Epithelial cell of proximal tubule (primary cell): Measurements from ENCODE around the gene TRABD2B. TPM values are rescaled to one million over a fixed set of nuclear protein-coding genes. Genes with fewer than 3 reads are reported as not detected.

Source experiments
- DNase-seq: peaks from one replicate; pipeline ENCODE4 v3.0.0-alpha.2; 2011; ENCODE audit warnings: low read depth
- H3K4me3 ChIP-seq: 2 replicates; pipeline ENCODE4 v1.5.1; 2011; ENCODE audit warnings: low read depth, mild to moderate bottlenecking, low read length
- total RNA-seq: library from RNA; depleted of rRNA; stranded (reverse); fragments of >200 nt; gene quantifications from 2 replicates; pipeline ENCODE4 v1.2.3, GENCODE V29; 2015
- TF ChIP-seq, protein P1 (sequence below): conservative IDR thresholded peaks from 2 replicates; pipeline ENCODE4 v1.5.1; 2012; ENCODE audit warnings: low read depth, mild to moderate bottlenecking, low read length

TRABD2B gene
- total RNA-seq, 1 donor from 2014 or later: 0.46 TPM

DNA sequence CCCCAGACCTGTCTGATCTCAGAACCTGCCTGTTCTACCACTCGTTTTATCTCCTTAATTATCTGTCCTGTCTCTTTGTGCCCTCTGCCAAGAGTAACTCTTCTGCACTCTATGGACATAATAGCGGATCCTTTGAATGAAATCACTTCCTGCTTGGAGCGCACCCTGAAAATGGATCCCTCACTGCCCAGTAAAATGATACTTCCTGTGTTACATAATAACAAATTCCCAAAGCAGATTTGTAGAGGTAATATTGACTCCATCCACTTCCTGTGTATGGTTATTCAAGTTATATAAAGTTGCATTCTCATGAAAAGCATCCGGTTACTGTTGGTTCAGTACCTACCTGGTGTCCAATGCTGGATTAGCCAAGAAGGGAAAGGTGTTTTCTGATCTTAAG lies 246.0 kb downstream of the TRABD2B start:
- no peak for DNase-seq
- TF ChIP-seq, protein P1, sequence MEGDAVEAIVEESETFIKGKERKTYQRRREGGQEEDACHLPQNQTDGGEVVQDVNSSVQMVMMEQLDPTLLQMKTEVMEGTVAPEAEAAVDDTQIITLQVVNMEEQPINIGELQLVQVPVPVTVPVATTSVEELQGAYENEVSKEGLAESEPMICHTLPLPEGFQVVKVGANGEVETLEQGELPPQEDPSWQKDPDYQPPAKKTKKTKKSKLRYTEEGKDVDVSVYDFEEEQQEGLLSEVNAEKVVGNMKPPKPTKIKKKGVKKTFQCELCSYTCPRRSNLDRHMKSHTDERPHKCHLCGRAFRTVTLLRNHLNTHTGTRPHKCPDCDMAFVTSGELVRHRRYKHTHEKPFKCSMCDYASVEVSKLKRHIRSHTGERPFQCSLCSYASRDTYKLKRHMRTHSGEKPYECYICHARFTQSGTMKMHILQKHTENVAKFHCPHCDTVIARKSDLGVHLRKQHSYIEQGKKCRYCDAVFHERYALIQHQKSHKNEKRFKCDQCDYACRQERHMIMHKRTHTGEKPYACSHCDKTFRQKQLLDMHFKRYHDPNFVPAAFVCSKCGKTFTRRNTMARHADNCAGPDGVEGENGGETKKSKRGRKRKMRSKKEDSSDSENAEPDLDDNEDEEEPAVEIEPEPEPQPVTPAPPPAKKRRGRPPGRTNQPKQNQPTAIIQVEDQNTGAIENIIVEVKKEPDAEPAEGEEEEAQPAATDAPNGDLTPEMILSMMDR: no peak
- H3K4me3 ChIP-seq: no peak overlapping the region

DNA sequence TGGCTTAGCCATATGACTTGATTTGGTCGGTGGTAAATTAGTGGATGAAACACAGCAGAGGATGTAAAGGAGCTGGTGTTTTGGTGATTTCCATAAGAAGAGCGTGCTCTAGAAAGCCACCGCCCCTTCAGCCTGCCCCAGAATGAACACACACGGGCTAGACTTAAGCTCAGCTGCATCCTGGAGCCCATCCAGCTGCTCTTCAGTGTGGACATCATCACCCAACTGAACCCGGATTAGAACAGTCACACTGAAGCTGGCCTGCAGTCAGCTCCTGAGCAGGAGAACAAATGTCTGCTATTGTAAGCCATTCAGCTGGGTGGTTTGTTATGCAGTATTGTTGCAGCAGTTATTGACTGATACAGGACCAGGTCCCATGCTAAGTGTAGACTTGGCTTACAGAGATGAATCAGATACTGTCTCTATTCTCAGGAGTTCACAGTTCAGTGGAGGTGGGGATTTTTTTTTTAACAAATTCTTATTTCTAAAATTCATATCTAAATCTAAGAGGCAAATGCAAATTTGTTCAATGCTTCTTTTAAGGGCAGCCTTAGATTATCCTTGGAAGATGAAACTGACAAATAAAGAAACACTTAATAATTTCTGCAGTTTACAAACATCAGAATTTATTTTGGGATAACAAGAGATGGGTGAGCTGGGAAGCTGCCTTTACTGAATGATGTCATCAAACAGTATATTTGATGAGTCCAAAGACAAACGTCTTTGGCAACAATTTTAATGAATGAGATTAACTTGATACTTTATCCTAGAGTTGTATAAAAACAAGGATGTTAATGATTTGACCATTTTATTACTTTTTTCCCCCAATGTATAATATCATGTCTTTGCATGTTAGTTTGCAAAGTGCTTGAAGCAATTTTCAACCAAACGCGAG lies 251.2 kb downstream of the TRABD2B start:
- no peak overlapping the region for H3K4me3 ChIP-seq
- no peak for DNase-seq
- TF ChIP-seq, protein P1: no peak

DNA sequence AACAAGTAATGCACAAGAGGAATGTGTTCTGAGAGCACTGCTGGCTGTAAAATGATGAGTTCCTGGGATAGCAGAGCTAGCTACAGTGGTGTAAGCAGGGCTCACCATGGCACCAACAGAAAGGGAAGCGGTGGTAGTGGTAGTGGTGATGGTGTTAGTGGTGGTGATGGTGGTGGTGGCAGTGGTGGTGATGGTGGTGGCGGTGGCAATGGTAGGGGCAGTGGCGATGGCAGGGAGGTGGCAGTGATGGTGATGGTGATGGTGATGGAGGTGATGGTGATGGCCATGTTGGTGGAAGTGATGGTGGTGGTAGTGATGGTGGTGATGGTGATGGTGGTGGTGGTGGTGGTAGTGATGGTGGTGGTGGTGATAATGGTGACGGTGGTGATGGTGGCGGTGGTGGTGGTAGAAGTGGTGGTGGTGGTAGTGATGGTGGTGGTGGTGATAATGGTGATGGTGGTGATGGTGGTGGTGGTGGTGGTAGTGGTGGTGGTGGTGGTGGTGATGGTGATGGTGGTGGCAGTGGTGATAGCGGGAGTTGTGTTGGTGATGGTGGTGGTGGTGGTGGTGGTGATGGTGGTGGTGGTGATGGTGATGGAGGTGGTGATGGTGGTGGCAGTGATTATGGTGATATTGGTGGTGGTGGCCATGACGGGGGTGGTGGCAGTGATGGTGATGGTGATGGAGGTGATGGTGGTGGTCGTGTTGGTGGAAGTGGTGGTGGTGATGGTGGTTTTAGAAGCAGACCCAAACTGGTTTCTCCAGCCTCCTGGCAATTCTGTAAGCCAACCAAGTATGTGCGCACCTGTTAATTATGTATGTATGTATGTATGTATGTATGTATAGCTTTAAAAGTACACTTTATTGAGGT lies 254.1 kb downstream of the TRABD2B start:
- TF ChIP-seq, protein P1: no peak
- no peak for DNase-seq
- H3K4me3 ChIP-seq: no peak overlapping the region

DNA sequence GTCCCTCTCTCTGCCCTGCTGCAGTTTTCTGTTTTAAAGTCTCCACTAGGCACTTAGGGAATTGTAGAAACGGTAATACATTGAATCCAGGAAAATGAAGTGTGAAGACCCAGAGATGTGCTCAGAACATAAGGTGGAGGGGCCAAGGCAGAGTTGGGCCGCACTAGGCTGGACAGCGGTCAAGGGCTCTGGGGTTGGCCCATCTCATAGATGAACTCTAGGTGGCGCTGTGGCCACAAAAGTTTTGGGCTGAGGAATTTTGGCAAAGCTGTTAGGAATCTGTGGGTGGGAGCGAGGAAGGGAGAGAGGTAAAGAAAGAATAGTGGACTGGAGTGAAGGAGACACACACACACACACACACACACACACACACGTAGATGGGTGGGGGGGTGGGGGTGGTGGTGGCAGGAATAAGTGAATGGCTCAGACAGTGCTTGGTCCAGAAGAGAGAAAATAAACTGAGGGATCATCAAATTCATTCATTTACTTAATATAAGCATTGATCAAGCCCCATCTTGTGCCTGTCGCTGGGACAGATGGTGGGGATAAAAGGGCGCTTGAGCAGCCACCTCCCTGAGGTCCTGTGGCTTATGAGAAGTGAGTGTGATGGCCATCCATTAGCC lies 258.5 kb downstream of the TRABD2B start:
- TF ChIP-seq, protein P1: peak; percentile 79
- DNase-seq: no peak
- no peak overlapping the region for H3K4me3 ChIP-seq

DNA sequence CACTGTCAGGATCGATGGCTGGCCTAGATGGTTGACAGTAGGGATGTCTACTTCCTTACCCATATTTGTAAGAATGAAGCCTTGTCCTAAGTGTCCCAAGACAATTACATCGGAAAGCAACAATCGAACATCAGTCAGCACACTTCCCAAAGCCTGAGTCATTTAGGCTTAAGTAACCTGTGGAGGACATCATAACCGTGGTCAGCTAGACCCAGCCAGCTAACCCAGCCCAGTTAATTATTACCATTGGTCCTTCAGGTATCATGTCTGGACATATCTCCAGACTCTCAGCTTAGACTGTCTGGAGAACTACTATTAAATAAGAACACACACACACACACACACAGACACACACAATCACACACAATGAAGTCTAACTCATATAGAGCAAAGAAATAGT lies 264.7 kb downstream of the TRABD2B start:
- DNase-seq: peak; percentile 73
- H3K4me3 ChIP-seq: no peak overlapping the region
- TF ChIP-seq, protein P1: no peak

DNA sequence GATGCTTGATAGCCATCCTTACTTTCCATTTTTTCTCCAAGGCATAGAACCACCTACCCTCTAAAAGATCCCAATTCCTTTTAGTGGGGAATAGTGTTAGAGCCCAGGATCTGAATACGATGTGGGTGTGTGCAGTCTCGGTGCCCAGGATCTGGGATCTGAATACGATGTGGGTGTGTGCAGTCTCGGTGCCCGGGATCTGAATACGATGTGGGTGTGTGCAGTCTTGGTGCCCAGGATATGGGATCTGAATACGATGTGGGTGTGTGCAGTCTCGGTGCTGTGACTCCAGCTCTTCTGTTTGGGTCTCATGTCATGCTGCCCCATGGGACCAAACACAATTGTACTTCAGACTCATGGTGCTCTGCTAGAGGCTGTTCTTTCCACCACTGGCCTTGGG lies 265.5 kb downstream of the TRABD2B start:
- TF ChIP-seq, protein P1: no peak
- no peak for DNase-seq
- no peak overlapping the region for H3K4me3 ChIP-seq
